Peyer's patch (tissue), 4 donors: ENCODE data around the gene SNED1. TPM values are rescaled to one million over a fixed set of nuclear protein-coding genes. Genes with fewer than 3 reads are reported as not detected.

ENCODE experiments used
- DNase-seq, 3 donors: peaks; one replicate each; pipeline ENCODE4 v3.0.0-alpha.2; 2017 to 2019
- H3K27ac ChIP-seq, 4 donors: fragments of 200-600 bp; sonication (generic); one replicate each; pipeline ENCODE4 v1.5.1; 2016 to 2019
- H3K27me3 ChIP-seq, 2 donors: fragments of 200-600 bp; sonication (generic); one replicate each; pipeline ENCODE4 v1.5.1; 2019
- H3K36me3 ChIP-seq, 3 donors: fragments of 200-600 bp; sonication (generic); one replicate each; pipeline ENCODE4 v1.5.1; 2016 to 2019
- H3K4me1 ChIP-seq, 4 donors: fragments of 200-600 bp; sonication (generic); one replicate each; pipeline ENCODE4 v1.5.1; 2016 to 2019
- H3K4me3 ChIP-seq, 4 donors: fragments of 200-600 bp; sonication (generic); 1 replicate in 3 of 4; 2 replicates in 1 of 4; pipeline ENCODE4 v1.5.1; 2016 to 2019; ENCODE audit warnings: mild to moderate bottlenecking in 1 of 4
- H3K9me3 ChIP-seq, 4 donors: fragments of 200-600 bp; sonication (generic); one replicate each; pipeline ENCODE4 v1.5.1; 2016 to 2019; ENCODE audit warnings: mild to moderate bottlenecking in 1 of 4
- POLR2A ChIP-seq, 2 donors: fragments of 450-650 bp; IDR thresholded peaks; one replicate each; pipeline ENCODE4 v1.5.1; 2017; ENCODE audit warnings: antibody characterized with exemption in 2 of 2, mild to moderate bottlenecking in 2 of 2, moderate library complexity in 2 of 2
- total RNA-seq, 4 donors: library from RNA; depleted of rRNA; stranded (reverse); fragments of >200 nt; gene quantifications; one replicate each; pipeline ENCODE4 v1.1.0, GENCODE V29; 2016
- TF ChIP-seq, protein P1 (sequence below), 6 experiments: fragments of 450-650 bp in 4 of 6; fragments of 200-600 bp in 2 of 6; sonication (generic) in 1 of 6; IDR thresholded peaks; one replicate each; pipeline ENCODE4 v1.5.1; 2017 to 2019; ENCODE audit warnings: antibody characterized with exemption in 6 of 6, mild to moderate bottlenecking in 3 of 6, moderate library complexity in 1 of 6

The SNED1 gene
- total RNA-seq, 4 donors from 2014 or later = 6.8 to 83.3 (median 25.2) TPM

DNA sequence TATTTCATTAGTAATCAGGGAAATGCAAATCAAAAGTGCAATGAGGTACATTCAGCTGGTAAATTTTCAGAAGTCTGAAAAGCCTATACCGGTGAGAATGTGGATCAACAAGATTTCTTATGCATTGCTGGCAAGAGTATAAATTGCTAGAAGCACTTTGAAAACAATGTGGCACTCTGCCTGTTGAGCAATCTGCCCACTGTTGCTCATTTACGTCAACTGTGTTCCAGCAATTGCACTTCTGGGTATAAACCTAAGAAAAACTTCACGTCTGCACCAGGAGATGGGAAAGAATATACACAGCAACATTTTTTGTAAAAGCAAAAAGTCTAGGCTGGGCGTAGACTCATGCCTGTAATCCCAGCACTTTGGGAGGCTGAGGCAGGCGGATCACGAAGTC, 62.9 kb downstream of the SNED1 start:
- H3K4me1 ChIP-seq = peaks cover 0 to 5% (median 2%) of the 10 kb centered on the region in 4 donors
- H3K27me3 ChIP-seq = no peaks in the 10 kb centered on the region
- peak in 1 of 3 donors; percentile 10 for DNase-seq
- TF ChIP-seq POLR2A (IDR thresholded peaks at IDR 0.05) = no peak
- TF ChIP-seq, protein P1, sequence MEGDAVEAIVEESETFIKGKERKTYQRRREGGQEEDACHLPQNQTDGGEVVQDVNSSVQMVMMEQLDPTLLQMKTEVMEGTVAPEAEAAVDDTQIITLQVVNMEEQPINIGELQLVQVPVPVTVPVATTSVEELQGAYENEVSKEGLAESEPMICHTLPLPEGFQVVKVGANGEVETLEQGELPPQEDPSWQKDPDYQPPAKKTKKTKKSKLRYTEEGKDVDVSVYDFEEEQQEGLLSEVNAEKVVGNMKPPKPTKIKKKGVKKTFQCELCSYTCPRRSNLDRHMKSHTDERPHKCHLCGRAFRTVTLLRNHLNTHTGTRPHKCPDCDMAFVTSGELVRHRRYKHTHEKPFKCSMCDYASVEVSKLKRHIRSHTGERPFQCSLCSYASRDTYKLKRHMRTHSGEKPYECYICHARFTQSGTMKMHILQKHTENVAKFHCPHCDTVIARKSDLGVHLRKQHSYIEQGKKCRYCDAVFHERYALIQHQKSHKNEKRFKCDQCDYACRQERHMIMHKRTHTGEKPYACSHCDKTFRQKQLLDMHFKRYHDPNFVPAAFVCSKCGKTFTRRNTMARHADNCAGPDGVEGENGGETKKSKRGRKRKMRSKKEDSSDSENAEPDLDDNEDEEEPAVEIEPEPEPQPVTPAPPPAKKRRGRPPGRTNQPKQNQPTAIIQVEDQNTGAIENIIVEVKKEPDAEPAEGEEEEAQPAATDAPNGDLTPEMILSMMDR (IDR thresholded peaks at IDR 0.05) = no peak
- no peaks in the 10 kb centered on the region for H3K9me3 ChIP-seq
- no peak overlapping the region for H3K4me3 ChIP-seq
- no peaks in the 10 kb centered on the region for H3K36me3 ChIP-seq
- no peak overlapping the region for H3K27ac ChIP-seq

DNA sequence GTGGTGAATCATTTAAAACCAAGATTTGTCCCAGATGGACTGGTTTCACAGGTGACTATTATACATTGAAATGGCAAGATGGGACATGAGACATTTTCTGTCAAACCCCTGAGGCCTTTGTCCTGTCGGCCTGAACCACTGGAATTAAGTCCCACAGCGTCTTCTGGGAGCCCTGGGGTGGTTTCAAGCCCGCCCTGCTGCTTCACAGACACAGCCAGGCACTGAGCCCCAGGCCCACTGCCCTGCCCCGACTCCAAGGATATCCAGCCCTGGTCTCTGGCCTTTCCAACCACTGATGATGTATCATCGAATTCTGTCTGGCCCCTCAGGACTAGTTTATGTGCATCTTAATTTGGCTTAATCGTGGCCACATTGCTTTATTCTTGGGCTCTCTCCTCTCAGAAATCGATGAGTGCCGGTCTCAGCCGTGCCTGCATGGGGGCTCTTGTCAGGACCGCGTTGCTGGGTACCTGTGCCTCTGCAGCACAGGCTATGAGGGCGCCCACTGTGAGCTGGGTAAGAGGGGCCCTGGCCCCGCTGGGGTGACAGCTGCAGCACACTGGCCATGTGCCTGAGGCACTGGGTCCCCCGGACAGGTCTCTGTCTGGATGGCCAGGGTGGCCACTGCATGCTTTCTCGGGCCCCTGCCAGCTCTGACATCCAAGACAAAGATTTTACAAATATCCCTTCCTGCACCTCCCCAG, 64.1 kb downstream of the SNED1 start:
- no peak for TF ChIP-seq POLR2A (IDR thresholded peaks at IDR 0.05)
- TF ChIP-seq, protein P1 (IDR thresholded peaks at IDR 0.05) = no peak
- Histone ChIP-seq H3K36me3 (peaks cover 0 to 6% (median 0%) of the 10 kb centered on the region in 3 donors), H3K4me1 (peaks cover 0 to 5% (median 2%) of the 10 kb centered on the region in 4 donors), H3K27ac (no peak overlapping the region), H3K27me3 (no peaks in the 10 kb centered on the region), H3K9me3 (no peaks in the 10 kb centered on the region), H3K4me3 (no peak overlapping the region)
- DNase-seq = peak in 2 of 3 donors; percentile 14 to 45

DNA sequence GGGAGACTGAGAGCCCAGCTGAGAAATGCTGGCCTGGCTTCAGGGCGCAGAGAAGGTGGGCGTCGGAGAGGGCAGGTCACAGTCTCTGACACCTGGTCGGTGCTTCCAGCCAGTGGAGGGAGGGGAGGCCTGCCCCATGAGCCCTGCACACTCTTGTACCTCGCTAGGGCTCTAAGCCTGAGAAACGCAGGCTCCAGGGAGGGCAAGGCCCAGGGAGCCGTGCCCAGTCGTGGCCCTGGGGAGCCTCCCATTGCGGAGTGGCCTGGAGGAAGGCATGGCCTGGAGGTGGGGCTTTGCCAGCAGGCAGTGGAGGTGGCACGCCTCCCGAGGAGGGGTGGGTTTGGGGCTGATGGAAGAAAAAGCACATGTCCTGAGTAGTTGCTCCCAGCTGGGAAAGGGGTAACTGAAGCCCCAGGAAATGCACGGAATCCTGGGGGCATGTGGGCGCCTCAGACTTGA, 64.7 kb downstream of the SNED1 start:
- Histone ChIP-seq H3K9me3 (no peaks in the 10 kb centered on the region), H3K4me1 (peaks cover 0 to 5% (median 2%) of the 10 kb centered on the region in 4 donors), H3K36me3 (peaks cover 0 to 6% (median 0%) of the 10 kb centered on the region in 3 donors), H3K4me3 (no peak overlapping the region), H3K27me3 (no peaks in the 10 kb centered on the region), H3K27ac (no peak overlapping the region)
- TF ChIP-seq, protein P1 (IDR thresholded peaks at IDR 0.05) = no peak
- TF ChIP-seq POLR2A (IDR thresholded peaks at IDR 0.05) = no peak
- DNase-seq = peak in 2 of 3 donors; percentile 11 to 40

DNA sequence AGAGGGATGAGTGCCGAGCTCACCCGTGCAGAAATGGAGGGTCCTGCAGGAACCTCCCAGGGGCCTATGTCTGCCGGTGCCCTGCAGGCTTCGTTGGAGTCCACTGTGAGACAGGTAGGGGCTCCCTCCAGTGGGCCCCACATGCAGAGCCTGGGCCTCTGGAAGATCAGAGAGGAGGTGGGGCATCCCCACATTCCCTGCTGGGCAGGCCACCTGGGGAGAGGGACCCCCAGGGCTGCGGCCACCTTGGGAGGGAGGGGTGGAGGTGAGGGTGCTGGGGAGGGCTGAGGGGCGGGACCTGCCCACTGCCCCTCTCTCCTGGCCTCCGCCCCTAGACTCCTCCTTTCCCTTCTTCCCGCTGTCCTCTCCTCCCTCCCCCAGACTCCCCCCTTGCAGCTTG, 65.2 kb downstream of the SNED1 start:
- H3K9me3 ChIP-seq = no peaks in the 10 kb centered on the region
- peaks cover 0 to 6% (median 0%) of the 10 kb centered on the region in 3 donors for H3K36me3 ChIP-seq
- H3K27me3 ChIP-seq = no peaks in the 10 kb centered on the region
- peaks cover 0 to 5% (median 2%) of the 10 kb centered on the region in 4 donors for H3K4me1 ChIP-seq
- peak overlapping the region in 1 of 4 donors; percentile 11 for H3K4me3 ChIP-seq
- no peak for TF ChIP-seq POLR2A (IDR thresholded peaks at IDR 0.05)
- TF ChIP-seq, protein P1 (IDR thresholded peaks at IDR 0.05) = no peak
- DNase-seq = no peak
- no peak overlapping the region for H3K27ac ChIP-seq

DNA sequence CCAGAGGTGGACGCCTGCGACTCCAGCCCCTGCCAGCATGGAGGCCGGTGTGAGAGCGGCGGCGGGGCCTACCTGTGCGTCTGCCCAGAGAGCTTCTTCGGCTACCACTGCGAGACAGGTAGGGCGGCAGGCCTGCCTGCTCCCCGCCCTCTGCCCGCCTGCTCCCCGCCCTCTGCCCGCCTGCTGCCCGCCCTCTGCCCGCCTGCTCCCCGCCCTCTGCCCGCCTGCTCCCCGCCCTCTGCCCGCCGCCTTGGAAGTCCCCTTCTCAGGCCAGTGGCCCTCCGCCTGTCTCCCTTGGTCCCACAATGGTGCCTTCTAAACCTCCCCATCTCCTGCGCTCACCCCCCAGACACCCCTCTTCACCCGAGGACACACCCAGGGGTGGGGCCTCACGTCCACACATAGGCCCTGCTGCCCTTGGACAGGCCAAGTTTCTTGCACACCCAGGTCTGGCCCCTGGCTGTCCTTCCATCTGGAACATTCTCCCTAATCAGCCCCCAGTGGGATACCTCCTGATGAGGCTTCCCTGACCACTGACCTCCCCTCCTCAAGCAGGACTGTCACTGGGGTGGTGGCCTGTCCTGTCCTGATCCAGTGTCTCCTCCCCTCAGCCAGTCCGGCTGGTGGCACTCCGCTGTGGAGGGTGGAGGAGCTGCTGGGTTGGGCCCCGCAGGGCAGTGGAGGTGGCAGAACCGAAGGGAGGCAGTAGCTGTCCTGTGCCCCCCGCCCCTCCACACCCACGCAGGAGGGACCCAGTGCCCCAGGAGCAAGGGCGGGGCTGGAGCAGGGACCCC, 65.8 kb downstream of the SNED1 start:
- peaks cover 0 to 6% (median 0%) of the 10 kb centered on the region in 3 donors for H3K36me3 ChIP-seq
- TF ChIP-seq POLR2A (IDR thresholded peaks at IDR 0.05) = no peak
- TF ChIP-seq, protein P1 (IDR thresholded peaks at IDR 0.05) = no peak
- no peaks in the 10 kb centered on the region for H3K27me3 ChIP-seq
- peak overlapping the region in 1 of 4 donors; percentile 11 for H3K4me3 ChIP-seq
- peak; percentile 20 to 65 (median 57) for DNase-seq
- H3K27ac ChIP-seq = no peak overlapping the region
- H3K4me1 ChIP-seq = peaks cover 0 to 5% (median 2%) of the 10 kb centered on the region in 4 donors
- no peaks in the 10 kb centered on the region for H3K9me3 ChIP-seq
